HAP-1 (cell line): ENCODE measurements around the gene GNG14.
"Not testable (repeated sequence)": the region's sequence is repeated elsewhere in the genome, so short reads cannot be mapped to it uniquely, and the experiment has no call there.

Source experiments
- DNase-seq, 2 experiments: peaks; one replicate each; pipeline ENCODE4 v3.0.0-alpha.2; 2016 to 2020; ENCODE audit warnings: low spot score in 2 of 2
- H3K27me3 ChIP-seq: fragments of 250-450 bp; sonication (Bioruptor Pico); 2 replicates; pipeline ENCODE4 v1.5.1; 2020; ENCODE audit warnings: low read depth, mild to moderate bottlenecking, moderate library complexity
- H3K36me3 ChIP-seq: fragments of 250-450 bp; sonication (Bioruptor Pico); replicated peaks from 2 replicates; pipeline ENCODE4 v1.5.1; 2020; ENCODE audit warnings: mild to moderate bottlenecking
- H3K4me1 ChIP-seq: fragments of 250-450 bp; sonication (Bioruptor Pico); 2 replicates; pipeline ENCODE4 v1.5.1; 2020; ENCODE audit warnings: mild to moderate bottlenecking
- H3K4me3 ChIP-seq: fragments of 250-450 bp; sonication (Bioruptor Pico); 2 replicates; pipeline ENCODE4 v1.5.1; 2020; ENCODE audit warnings: mild to moderate bottlenecking, moderate library complexity
- H3K9me3 ChIP-seq: fragments of 250-450 bp; sonication (Bioruptor Pico); 2 replicates; pipeline ENCODE4 v1.5.1; 2020; ENCODE audit warnings: mild to moderate bottlenecking, moderate library complexity
- in situ Hi-C: fragments of 300-500 bp; cut with MboI; formaldehyde crosslinking; loops from 3 replicates; pipeline ENCODE4 v1.14.3; 2020; ENCODE audit warnings: low sequenced_read_pairs, inconsistent platforms, mixed read lengths

GNG14 gene

DNA sequence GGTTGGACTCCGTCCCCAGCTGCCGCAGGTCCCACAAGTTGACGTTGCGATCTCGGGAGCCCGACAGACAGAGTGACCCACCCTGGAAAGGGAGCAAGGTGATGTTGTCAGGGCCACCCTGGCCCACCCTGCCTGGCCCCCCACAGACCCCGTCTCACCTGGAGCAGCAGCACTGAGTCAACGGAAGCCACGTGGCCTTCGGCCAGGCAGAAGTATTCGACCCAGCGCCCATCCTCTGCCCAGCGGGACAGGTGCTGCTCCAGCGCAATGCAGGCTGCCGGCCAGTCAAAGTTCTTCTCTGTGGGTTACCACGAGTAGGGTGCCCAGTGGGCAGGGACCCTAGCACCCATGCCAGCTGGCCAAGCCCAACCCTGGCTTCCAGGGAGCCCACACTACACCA is 6.8 kb downstream of the GNG14 start:
- in situ Hi-C loops, result no loop called here
- H3K36me3 ChIP-seq, result peaks cover 10% of the 10 kb centered on the region
- H3K4me1 ChIP-seq, result peaks cover 5% of the 10 kb centered on the region
- H3K27me3 ChIP-seq, result no peaks in the 10 kb centered on the region
- DNase-seq, result no peak
- H3K9me3 ChIP-seq, result no peaks in the 10 kb centered on the region
- H3K4me3 ChIP-seq, result no peak overlapping the region

GRCh38 chr19:12695096-12695495 is 7.3 kb downstream of the GNG14 start:
- H3K36me3 ChIP-seq, result peaks cover 15% of the 10 kb centered on the region
- peaks cover 5% of the 10 kb centered on the region for H3K4me1 ChIP-seq
- in situ Hi-C loops, result no loop called here
- no peak for DNase-seq
- no peaks in the 10 kb centered on the region for H3K9me3 ChIP-seq
- peak overlapping the region; percentile 86 for H3K4me3 ChIP-seq
- no peaks in the 10 kb centered on the region for H3K27me3 ChIP-seq

GRCh38 chr19:12695514-12695913 is 7.7 kb downstream of the GNG14 start:
- Histone ChIP-seq H3K4me3 (peak overlapping the region; percentile 86), H3K27me3 (no peaks in the 10 kb centered on the region), H3K9me3 (no peaks in the 10 kb centered on the region), H3K36me3 (peaks cover 17% of the 10 kb centered on the region), H3K4me1 (peaks cover 5% of the 10 kb centered on the region)
- DNase-seq, result no peak
- in situ Hi-C loops, result no loop called here

DNA sequence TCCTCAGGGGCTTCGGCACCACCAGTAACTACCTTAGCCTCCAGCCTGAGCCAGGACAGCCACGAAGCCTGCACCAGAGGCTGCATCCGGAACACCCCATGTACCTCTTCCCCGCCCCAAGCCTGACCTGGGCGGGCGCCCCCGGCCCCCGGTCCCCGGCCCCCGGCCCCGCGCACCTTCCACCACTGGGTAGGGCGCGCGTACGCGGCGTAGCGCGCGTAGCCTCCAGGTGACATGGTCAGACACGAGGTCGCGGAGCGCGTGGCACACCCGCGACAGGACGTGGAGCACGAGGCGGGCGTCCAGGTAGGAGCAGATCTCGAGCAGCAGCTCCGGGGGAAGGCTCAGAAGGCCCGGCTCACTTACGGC is 8.2 kb downstream of the GNG14 start:
- Histone ChIP-seq H3K27me3 (no peaks in the 10 kb centered on the region), H3K36me3 (peaks cover 21% of the 10 kb centered on the region), H3K4me3 (peak overlapping the region; percentile 86), H3K4me1 (peaks cover 5% of the 10 kb centered on the region), H3K9me3 (no peaks in the 10 kb centered on the region)
- in situ Hi-C loops, result no loop called here
- no peak for DNase-seq

GRCh38 chr19:12696366-12697335 is 8.9 kb downstream of the GNG14 start, which contains the start of gene FBXW9:
Gene FBXW9 (minus strand): TSS chr19:12696631. CDS start chr19:12696581, 50 bp downstream.
- in situ Hi-C loops, result no loop called here
- peak; percentile 86 to 97 for DNase-seq
- H3K27me3 ChIP-seq, result no peaks in the 10 kb centered on the region
- H3K36me3 ChIP-seq, result peaks cover 27% of the 10 kb centered on the region
- H3K4me1 ChIP-seq, result peaks cover 5% of the 10 kb centered on the region
- H3K9me3 ChIP-seq, result no peaks in the 10 kb centered on the region
- H3K4me3 ChIP-seq, result peak within 1 kb of the TSS; percentile 86

DNA sequence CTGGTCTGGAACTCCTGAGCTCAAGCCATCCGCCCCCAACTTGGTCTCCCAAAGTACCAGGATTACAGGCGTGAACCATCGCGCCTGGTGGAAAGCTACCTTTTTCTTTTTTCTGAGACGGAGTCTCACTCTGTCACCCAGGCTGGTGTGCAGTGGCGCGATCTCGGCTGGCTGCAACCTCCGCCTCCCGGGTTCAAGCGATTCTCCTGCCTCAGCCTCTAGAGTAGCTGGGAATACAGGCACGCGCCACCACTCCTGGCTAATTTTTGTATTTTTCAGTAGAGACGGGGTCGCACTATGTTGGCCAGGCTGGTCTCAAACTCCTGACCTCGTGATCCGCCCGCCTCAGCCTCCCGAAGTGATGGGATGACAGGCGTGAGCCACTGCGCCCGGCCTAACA is 9.6 kb downstream of the GNG14 start:
- H3K9me3 ChIP-seq, H3K4me1 ChIP-seq, in situ Hi-C loops, H3K4me3 ChIP-seq, H3K27me3 ChIP-seq, DNase-seq: not testable (repeated sequence)
- H3K36me3 ChIP-seq, result peaks cover 35% of the 10 kb centered on the region

- Histone ChIP-seq H3K36me3 (peaks cover 42% of the 10 kb centered on the region), H3K4me3 (no peak overlapping the region), H3K27me3 (no peaks in the 10 kb centered on the region), H3K4me1 (peaks cover 5% of the 10 kb centered on the region), H3K9me3 (no peaks in the 10 kb centered on the region)
- in situ Hi-C loops, result no loop called here
- no peak for DNase-seq
These were observed 10.3 kb downstream of the GNG14 start for GRCh38 chr19:12698138-12698537.

DNA sequence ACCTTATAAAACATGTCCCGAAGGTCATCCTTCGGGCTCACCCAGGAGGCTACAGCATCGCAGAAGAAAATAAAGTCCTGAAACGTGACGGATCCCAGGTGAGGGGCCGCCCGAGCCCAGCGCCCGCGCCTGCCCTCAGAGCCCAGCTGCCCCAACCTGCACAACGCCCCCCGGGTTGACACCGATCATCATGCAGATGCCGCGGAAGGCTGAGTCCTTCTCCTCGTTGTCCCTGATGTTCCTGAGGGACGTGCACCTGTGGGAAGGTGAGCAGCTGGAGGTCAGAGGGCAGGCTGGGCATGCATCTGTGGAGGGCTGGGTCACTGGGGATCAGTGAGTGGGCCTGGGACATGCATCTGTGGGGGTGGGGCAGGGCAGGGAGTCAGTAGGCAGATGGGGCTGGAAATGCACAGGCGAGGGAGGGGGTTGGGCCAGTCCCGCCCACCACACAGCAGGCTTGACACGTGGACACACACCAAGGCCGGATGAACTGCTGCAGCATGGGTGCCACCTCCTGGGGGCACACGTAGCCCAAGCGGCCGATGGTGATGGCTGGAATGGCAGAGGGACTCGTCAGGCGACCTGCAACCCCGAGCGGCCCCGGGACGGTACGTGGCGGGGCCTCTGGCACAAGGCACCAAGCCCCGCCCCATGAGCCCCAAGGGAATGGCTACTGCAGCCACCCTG is 13.9 kb downstream of the GNG14 start:
- Histone ChIP-seq H3K4me1 (peaks cover under 1% of the 10 kb centered on the region; the same call in 1 of the 2 replicates), H3K4me3 (no peak overlapping the region), H3K27me3 (no peaks in the 10 kb centered on the region), H3K9me3 (no peaks in the 10 kb centered on the region), H3K36me3 (peaks cover 78% of the 10 kb centered on the region)
- in situ Hi-C loops, result no loop called here
- DNase-seq, result no peak

DNA sequence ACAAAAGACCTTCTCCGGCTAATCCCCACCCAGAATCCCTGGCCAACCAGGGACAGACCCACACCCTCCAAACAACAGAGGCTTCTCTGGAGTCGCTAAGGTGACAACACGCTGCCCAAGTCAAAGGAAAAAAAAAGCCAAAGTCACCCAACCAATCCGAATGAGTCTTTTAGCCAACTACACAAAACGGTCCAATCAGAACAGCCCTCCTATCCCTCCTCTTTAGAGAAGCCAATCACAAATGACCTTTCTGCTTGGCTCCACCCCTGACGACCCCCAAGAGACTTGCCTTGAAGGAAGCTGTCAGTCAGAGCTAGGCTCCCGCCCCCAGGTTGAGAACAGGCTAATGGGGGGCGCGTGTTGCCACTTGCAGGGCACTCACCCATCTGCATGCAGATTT is 15.2 kb downstream of the GNG14 start:
- peaks cover 87% of the 10 kb centered on the region for H3K36me3 ChIP-seq
- H3K9me3 ChIP-seq, result no peaks in the 10 kb centered on the region
- H3K4me3 ChIP-seq, result no peak overlapping the region
- peak; percentile 63 to 83 for DNase-seq
- H3K4me1 ChIP-seq, result no peaks in the 10 kb centered on the region; the same call in 1 of the 2 replicates
- no peaks in the 10 kb centered on the region for H3K27me3 ChIP-seq
- in situ Hi-C loops, result no loop called here

GRCh38 chr19:12705169-12705568 is 17.4 kb downstream of the GNG14 start:
- no peak overlapping the region for H3K4me3 ChIP-seq
- H3K9me3 ChIP-seq, result no peaks in the 10 kb centered on the region
- no peaks in the 10 kb centered on the region; the same call in 1 of the 2 replicates for H3K4me1 ChIP-seq
- H3K27me3 ChIP-seq, result no peaks in the 10 kb centered on the region
- in situ Hi-C loops, result no loop called here
- H3K36me3 ChIP-seq, result peaks cover 96% of the 10 kb centered on the region
- no peak for DNase-seq

GRCh38 chr19:12705654-12706331 is 18.0 kb downstream of the GNG14 start:
- no peak for DNase-seq
- in situ Hi-C loops, result no loop called here
- H3K27me3 ChIP-seq, result no peaks in the 10 kb centered on the region
- no peaks in the 10 kb centered on the region; the same call in 1 of the 2 replicates for H3K4me1 ChIP-seq
- H3K36me3 ChIP-seq, result peaks cover 99% of the 10 kb centered on the region
- no peaks in the 10 kb centered on the region for H3K9me3 ChIP-seq
- H3K4me3 ChIP-seq, result no peak overlapping the region

DNA sequence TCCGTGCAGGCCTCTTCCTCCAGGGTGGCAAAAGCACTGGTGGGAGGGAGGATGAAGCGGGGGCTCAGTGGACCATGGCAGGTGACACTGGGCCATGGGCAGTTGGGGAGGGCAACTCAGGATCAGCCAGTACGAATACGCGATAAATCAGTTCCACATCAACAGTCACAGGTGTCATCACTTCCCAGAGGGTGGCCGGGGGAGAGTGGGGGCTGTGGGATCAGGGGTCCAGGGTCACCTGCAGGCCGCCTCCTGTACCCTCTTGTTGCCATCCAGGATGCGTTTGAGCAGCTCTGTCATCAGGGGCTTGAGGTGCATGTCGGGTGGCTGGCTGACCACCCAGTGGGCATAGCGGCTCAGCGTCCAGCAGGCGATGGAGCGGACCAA is 18.5 kb downstream of the GNG14 start:
- in situ Hi-C loops, result no loop called here
- H3K4me1 ChIP-seq, result no peaks in the 10 kb centered on the region; the same call in 1 of the 2 replicates
- DNase-seq, result no peak
- H3K36me3 ChIP-seq, result peaks cover 99% of the 10 kb centered on the region
- H3K9me3 ChIP-seq, result no peaks in the 10 kb centered on the region
- no peak overlapping the region for H3K4me3 ChIP-seq
- no peaks in the 10 kb centered on the region for H3K27me3 ChIP-seq

- H3K4me1 ChIP-seq, result no peaks in the 10 kb centered on the region; the same call in 1 of the 2 replicates
- H3K4me3 ChIP-seq, result no peak overlapping the region
- no peaks in the 10 kb centered on the region for H3K27me3 ChIP-seq
- in situ Hi-C loops, result no loop called here
- no peak for DNase-seq
- peaks cover 94% of the 10 kb centered on the region for H3K36me3 ChIP-seq
- no peaks in the 10 kb centered on the region for H3K9me3 ChIP-seq
These were observed 20.8 kb downstream of the GNG14 start for GRCh38 chr19:12708641-12709040.
